HG03442 (cell line): Measurements from ENCODE around the gene NYAP1.
"Not testable (repeated sequence)": the region's sequence is repeated elsewhere in the genome, so short reads cannot be mapped to it uniquely, and the experiment has no call there.

ENCODE experiments used
- ATAC-seq: cut with Tn5 transposase; IDR thresholded peaks from one replicate; pipeline ENCODE4 v1.9.1; 2021; ENCODE audit warnings: mild to moderate bottlenecking, moderate library complexity; ENCODE audit not compliant: unreplicated experiment

Gene NYAP1

GRCh38 chr7:100483722-100484672 lies at the start of gene NYAP1:
TSS of gene NYAP1 (plus strand) at chr7:100483927. CDS start at chr7:100485312, 1,385 bp downstream.
- peak; percentile 22 for ATAC-seq

- ATAC-seq: no peak
Observed at GRCh38 chr7:100434297-100435144, 49.2 kb upstream of the NYAP1 start.

GRCh38 chr7:100435401-100436304 lies 48.1 kb upstream of the NYAP1 start:
- peak; percentile 17 for ATAC-seq

- no peak for ATAC-seq
Observed at GRCh38 chr7:100437150-100438100, 46.3 kb upstream of the NYAP1 start.

- ATAC-seq: no peak
Observed at GRCh38 chr7:100438172-100438571, 45.6 kb upstream of the NYAP1 start.

GRCh38 chr7:100438731-100439130 lies 45.0 kb upstream of the NYAP1 start:
- not testable (repeated sequence) for ATAC-seq

GRCh38 chr7:100439244-100439643 lies 44.5 kb upstream of the NYAP1 start:
- not testable (repeated sequence) for ATAC-seq

- ATAC-seq: no peak
Observed at GRCh38 chr7:100441641-100442535, 41.8 kb upstream of the NYAP1 start.

GRCh38 chr7:100443096-100443840 lies 40.5 kb upstream of the NYAP1 start:
- no peak for ATAC-seq

- ATAC-seq: no peak
Observed at GRCh38 chr7:100444311-100445278, 39.1 kb upstream of the NYAP1 start.

GRCh38 chr7:100446040-100446439 lies 37.7 kb upstream of the NYAP1 start:
- ATAC-seq: no peak

- ATAC-seq: not testable (repeated sequence)
Observed at GRCh38 chr7:100447363-100447762, 36.4 kb upstream of the NYAP1 start.

- no peak for ATAC-seq
Observed at GRCh38 chr7:100449190-100449795, 34.4 kb upstream of the NYAP1 start.

- no peak for ATAC-seq
Observed at GRCh38 chr7:100452513-100452912, 31.2 kb upstream of the NYAP1 start.

- not testable (repeated sequence) for ATAC-seq
Observed at GRCh38 chr7:100453854-100454253, 29.9 kb upstream of the NYAP1 start.

- no peak for ATAC-seq
Observed at GRCh38 chr7:100455206-100455605, 28.5 kb upstream of the NYAP1 start.
